IMR-90 (cell line): ENCODE data around the gene DNAJA1. TPM values are rescaled to one million over a fixed set of nuclear protein-coding genes. Genes with fewer than 3 reads are reported as not detected.

Experiments
- ATAC-seq: fragments of 200-7000 bp; cut with Tn5 transposase; 2 replicates; pipeline ENCODE4 v1.9.1; 2020; ENCODE audit warnings: low read depth, mild to moderate bottlenecking, moderate library complexity
- BruUV-seq: library from RNA; stranded (reverse); fragments of 400-500 nt; replicated peaks from 2 replicates; lab custom pipeline; 2021; lab: Mats Ljungman, UMichigan
- CTCF ChIA-PET: fragments of 300-600 bp; formaldehyde crosslinking; extraction: SDS; loops from one replicate; lab custom pipeline; 2021; ENCODE audit warnings: antibody characterized with exemption; lab: Yijun Ruan, JAX
- POLR2A ChIA-PET: fragments of 300-600 bp; sonication (Branson Sonifier 250); formaldehyde crosslinking; loops from one replicate; lab custom pipeline; 2022; ENCODE audit warnings: antibody characterized with exemption; ENCODE audit not compliant: unreplicated experiment; lab: Charles Lee
- DNase-seq: peaks from one replicate; pipeline ENCODE4 v3.0.0; 2013
- H2AFZ ChIP-seq: replicated peaks from 2 replicates; pipeline ENCODE3; 2013; ENCODE audit warnings: low read length, mild to moderate bottlenecking; ENCODE audit not compliant: poor library complexity
- H2AK5ac ChIP-seq: 2 replicates; pipeline ENCODE4 v1.6.1; 2013; ENCODE audit warnings: low read depth, low read length, inconsistent platforms
- H2AK9ac ChIP-seq: replicated peaks from 2 replicates; pipeline ENCODE3; 2013; ENCODE audit warnings: mild to moderate bottlenecking, low read depth, low read length, moderate library complexity; ENCODE audit not compliant: poor library complexity
- H2BK120ac ChIP-seq: 2 replicates; pipeline ENCODE4 v1.6.1; 2013; ENCODE audit warnings: low read depth, low read length, inconsistent platforms
- H2BK15ac ChIP-seq: 3 replicates; pipeline ENCODE4 v1.6.1; 2013; ENCODE audit warnings: low read depth, low read length, inconsistent platforms
- H2BK20ac ChIP-seq: 2 replicates; pipeline ENCODE4 v1.6.1; 2013; ENCODE audit warnings: low read depth, mild to moderate bottlenecking, inconsistent platforms, low read length, moderate library complexity
- H2BK5ac ChIP-seq: 2 replicates; pipeline ENCODE4 v1.6.1; 2013; ENCODE audit warnings: mild to moderate bottlenecking, low read depth, low read length, inconsistent platforms; ENCODE audit not compliant: poor library complexity, severe bottlenecking
- H3K14ac ChIP-seq: replicated peaks from 2 replicates; pipeline ENCODE4 v1.6.1; 2013; ENCODE audit warnings: low read depth, low read length, inconsistent platforms
- H3K18ac ChIP-seq: 2 replicates; pipeline ENCODE4 v1.6.1; 2013; ENCODE audit warnings: low read depth, low read length, control low read depth
- H3K23ac ChIP-seq: 2 replicates; pipeline ENCODE4 v1.6.1; 2013; ENCODE audit warnings: low read depth, low read length, inconsistent platforms
- H3K27ac ChIP-seq: 2 replicates; pipeline ENCODE4 v1.5.1; 2013; ENCODE audit warnings: mild to moderate bottlenecking, control low read depth, low read length; ENCODE audit not compliant: insufficient read depth
- H3K27me3 ChIP-seq: 2 replicates; pipeline ENCODE4 v1.6.1; 2013; ENCODE audit warnings: low read length; ENCODE audit not compliant: control insufficient read depth, insufficient read depth
- H3K36me3 ChIP-seq: 2 replicates; pipeline ENCODE4 v1.6.1; 2013; ENCODE audit warnings: low read length, mixed read lengths; ENCODE audit not compliant: control insufficient read depth, insufficient read depth
- H3K4ac ChIP-seq: 2 replicates; pipeline ENCODE4 v1.6.1; 2013; ENCODE audit warnings: low read depth, low read length, inconsistent platforms
- H3K4me1 ChIP-seq: 2 replicates; pipeline ENCODE4 v1.6.1; 2013; ENCODE audit warnings: low read length, mixed read lengths; ENCODE audit not compliant: control insufficient read depth, insufficient read depth
- H3K4me2 ChIP-seq: 2 replicates; pipeline ENCODE4 v1.6.1; 2013; ENCODE audit warnings: low read depth, mild to moderate bottlenecking, control low read depth, low read length, moderate library complexity
- H3K4me3 ChIP-seq: 2 replicates; pipeline ENCODE4 v1.5.1; 2013; ENCODE audit warnings: low read depth, mild to moderate bottlenecking, control low read depth, low read length, moderate library complexity; ENCODE audit not compliant: insufficient read depth
- H3K56ac ChIP-seq: 2 replicates; pipeline ENCODE4 v1.6.1; 2013; ENCODE audit warnings: low read length, inconsistent platforms; ENCODE audit not compliant: insufficient read depth; ENCODE audit errors: extremely low read depth
- H3K79me1 ChIP-seq, 2 experiments: 2 replicates each; pipeline ENCODE4 v1.6.1; 2013; ENCODE audit warnings: low read length in 2 of 2, inconsistent platforms in 1 of 2, low read depth in 1 of 2
- H3K9ac ChIP-seq: 2 replicates; pipeline ENCODE4 v1.6.1; 2013; ENCODE audit warnings: low read depth, low read length, control low read depth
- H3K9me1 ChIP-seq: 2 replicates; pipeline ENCODE4 v1.6.1; 2013; ENCODE audit warnings: low read length, inconsistent platforms; ENCODE audit not compliant: insufficient read depth
- H3K9me3 ChIP-seq: 2 replicates; pipeline ENCODE4 v1.6.1; 2013; ENCODE audit warnings: low read length; ENCODE audit not compliant: control insufficient read depth, insufficient read depth
- H4K20me1 ChIP-seq: 2 replicates; pipeline ENCODE4 v1.6.1; 2013; ENCODE audit warnings: low read length, inconsistent platforms; ENCODE audit not compliant: insufficient read depth
- H4K5ac ChIP-seq: 2 replicates; pipeline ENCODE4 v1.6.1; 2013; ENCODE audit warnings: mild to moderate bottlenecking, low read depth, low read length, control low read depth
- H4K8ac ChIP-seq, 2 experiments: 2 replicates each; pipeline ENCODE4 v1.6.1; 2013; ENCODE audit warnings: low read depth in 2 of 2, low read length in 2 of 2, control low read depth in 1 of 2, inconsistent platforms in 1 of 2
- H4K91ac ChIP-seq: 2 replicates; pipeline ENCODE4 v1.6.1; 2013; ENCODE audit warnings: low read depth, low read length, inconsistent platforms; ENCODE audit not compliant: insufficient read depth
- CEBPB ChIP-seq: IDR thresholded peaks from 2 replicates; pipeline ENCODE4 v1.6.1; 2012; ENCODE audit warnings: low read depth, low read length, improper control_type of control experiment
- FOS ChIP-seq: fragments of 150-350 bp; IDR thresholded peaks from 2 replicates; pipeline ENCODE4 v1.6.1; 2016; ENCODE audit warnings: low read depth, low read length
- MAZ ChIP-seq: IDR thresholded peaks from 2 replicates; pipeline ENCODE4 v1.6.1; 2012; ENCODE audit warnings: low read depth, mild to moderate bottlenecking, low read length, improper control_type of control experiment, moderate library complexity, borderline replicate concordance
- POLR2A ChIP-seq: IDR thresholded peaks from 2 replicates; pipeline ENCODE4 v1.6.1; 2012; ENCODE audit warnings: mild to moderate bottlenecking, low read depth, low read length
- RAD21 ChIP-seq: IDR thresholded peaks from 2 replicates; pipeline ENCODE4 v1.6.1; 2012; ENCODE audit warnings: low read length, improper control_type of control experiment
- RCOR1 ChIP-seq: IDR thresholded peaks from 2 replicates; pipeline ENCODE4 v1.6.1; 2012; ENCODE audit warnings: mild to moderate bottlenecking, low read length, improper control_type of control experiment; ENCODE audit not compliant: insufficient replicate concordance
- SMC3 ChIP-seq: fragments of 150-350 bp; IDR thresholded peaks from 2 replicates; pipeline ENCODE4 v1.6.1; 2016; ENCODE audit warnings: low read depth, mild to moderate bottlenecking, antibody characterized with exemption, low read length, moderate library complexity
- WGBS, 2 experiments: methylation state at CpG; one replicate each; pipeline versions ENCODE4 v1.1.5 to v1.1.7; 2013; ENCODE audit warnings: missing lambda C conversion rate in 2 of 2; ENCODE audit not compliant: insufficient read length in 1 of 2; ENCODE audit errors: extremely low coverage in 2 of 2; 5-methylcytosine and 5-hydroxymethylcytosine counted together
- dilution Hi-C: fragments of 300-500 bp; cut with HindIII; formaldehyde crosslinking; loops from one replicate; pipeline ENCODE4 v1.14.3; 2018; ENCODE audit warnings: low sequenced_read_pairs; ENCODE audit not compliant: unreplicated experiment
- in situ Hi-C: fragments of 300-500 bp; cut with MboI; formaldehyde crosslinking; loops from 3 replicates; pipeline ENCODE4 v1.14.3; 2019; ENCODE audit warnings: low sequenced_read_pairs, inconsistent platforms, mixed read lengths
- intact Hi-C: fragments of 100-400 bp; cut with micrococcal nuclease; formaldehyde crosslinking; loops from 2 replicates; pipeline ENCODE4 v1.10.0; 2022
- polyA plus RNA-seq, 3 experiments: library from polyadenylated mRNA; depleted of rRNA; stranded (reverse); fragments of >200 nt; gene quantifications; 2 replicates each; pipeline ENCODE4 v1.2.3, GENCODE V29; 2012; ENCODE audit warnings: low replicate concordance in 1 of 3
- total RNA-seq: library from RNA; depleted of rRNA; stranded (reverse); fragments of >200 nt; gene quantifications from 2 replicates; pipeline ENCODE4 v1.2.3, GENCODE V29; 2012
- TF ChIP-seq, protein P1 (sequence below): fragments of 150-350 bp; IDR thresholded peaks from 2 replicates; pipeline ENCODE4 v1.6.1; 2016; ENCODE audit warnings: low read depth, mild to moderate bottlenecking, low read length, moderate library complexity, borderline replicate concordance
- TF ChIP-seq, protein P2 (sequence below): fragments of 150-350 bp; IDR thresholded peaks from 2 replicates; pipeline ENCODE4 v1.6.1; 2017; ENCODE audit warnings: mild to moderate bottlenecking, antibody characterized with exemption, low read length, low read depth

The DNAJA1 gene
- total and polyA plus RNA-seq, 2 of the 4 experiments (the other 2 are of a cell fraction), result 59.5 to 118 TPM

DNA sequence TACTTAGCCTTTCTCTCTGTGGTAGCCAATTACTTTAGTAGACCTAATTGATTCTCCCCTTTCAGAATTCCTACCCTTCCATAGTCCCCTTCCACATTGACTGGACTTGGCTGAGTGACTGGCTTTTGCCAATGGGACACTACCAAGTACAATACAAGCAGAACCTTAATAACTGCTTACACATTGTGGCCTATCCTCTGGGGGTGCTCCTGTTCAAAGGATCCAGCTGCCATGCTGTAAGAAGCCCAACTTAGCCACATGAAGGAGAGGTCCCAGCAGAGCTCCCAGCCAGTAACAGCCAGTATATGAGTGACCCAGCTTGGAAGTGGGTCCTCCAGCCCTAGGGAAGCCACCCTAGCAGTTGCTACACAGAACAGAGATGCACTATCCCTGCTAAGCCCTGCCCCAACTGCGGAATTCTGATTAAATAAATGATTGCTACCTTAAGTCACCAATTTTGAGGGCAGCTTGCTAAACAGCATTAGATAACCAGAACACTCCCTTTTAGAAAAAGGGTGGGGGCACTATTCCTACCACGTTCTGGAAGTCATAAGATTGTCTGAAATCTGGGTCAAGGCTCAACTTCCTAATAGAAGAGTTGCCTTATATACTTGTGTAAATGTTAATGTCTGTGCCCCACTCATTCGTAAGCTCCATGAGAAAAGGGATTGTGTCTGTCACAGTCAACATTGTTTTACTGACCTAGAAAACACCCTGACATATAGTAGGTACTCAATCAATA lies 12.6 kb upstream of the DNAJA1 start:
- Histone ChIP-seq H2BK120ac (no peak overlapping the region), H3K9ac (no peak overlapping the region), H3K79me1 (peaks cover 3 to 12% of the 10 kb centered on the region in 2 experiments), H3K4ac (no peak overlapping the region), H4K91ac (no peak overlapping the region), H4K5ac (no peak overlapping the region), H4K8ac (no peak overlapping the region), H2AK9ac (no peak overlapping the region), H3K9me3 (no peaks in the 10 kb centered on the region), H2AFZ (no peak overlapping the region), H3K4me3 (no peak overlapping the region), H3K56ac (no peak overlapping the region), H2BK5ac (no peak overlapping the region), H3K27ac (no peak overlapping the region), H3K4me1 (no peaks in the 10 kb centered on the region), H2BK20ac (no peak overlapping the region), H3K36me3 (peaks cover 4% of the 10 kb centered on the region; the same call in 1 of the 2 replicates), H3K14ac (no peak overlapping the region), H4K20me1 (no peaks in the 10 kb centered on the region), H2BK15ac (no peak overlapping the region), H3K27me3 (no peaks in the 10 kb centered on the region), H3K23ac (no peak overlapping the region), H2AK5ac (no peak overlapping the region), H3K9me1 (peaks cover 3% of the 10 kb centered on the region; the same call in 1 of the 2 replicates), H3K4me2 (no peak overlapping the region), H3K18ac (no peak overlapping the region)
- BruUV-seq, result no TSS peak
- DNase-seq, result no peak
- WGBS, 2 experiments, result no CpG with 5 or more reads among the region's 3 CpGs
- in situ Hi-C loops, result no loop called here
- CTCF ChIA-PET, result no interaction called here
- ATAC-seq, result no peak
- POLR2A ChIA-PET, result no interaction called here
- no peak for TF ChIP-seq CEBPB
- no peak for TF ChIP-seq MAZ
- TF ChIP-seq RCOR1, result no peak
- TF ChIP-seq, protein P1, sequence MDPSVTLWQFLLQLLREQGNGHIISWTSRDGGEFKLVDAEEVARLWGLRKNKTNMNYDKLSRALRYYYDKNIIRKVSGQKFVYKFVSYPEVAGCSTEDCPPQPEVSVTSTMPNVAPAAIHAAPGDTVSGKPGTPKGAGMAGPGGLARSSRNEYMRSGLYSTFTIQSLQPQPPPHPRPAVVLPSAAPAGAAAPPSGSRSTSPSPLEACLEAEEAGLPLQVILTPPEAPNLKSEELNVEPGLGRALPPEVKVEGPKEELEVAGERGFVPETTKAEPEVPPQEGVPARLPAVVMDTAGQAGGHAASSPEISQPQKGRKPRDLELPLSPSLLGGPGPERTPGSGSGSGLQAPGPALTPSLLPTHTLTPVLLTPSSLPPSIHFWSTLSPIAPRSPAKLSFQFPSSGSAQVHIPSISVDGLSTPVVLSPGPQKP, result no peak
- no peak for TF ChIP-seq SMC3
- no peak for TF ChIP-seq POLR2A
- TF ChIP-seq, protein P2, sequence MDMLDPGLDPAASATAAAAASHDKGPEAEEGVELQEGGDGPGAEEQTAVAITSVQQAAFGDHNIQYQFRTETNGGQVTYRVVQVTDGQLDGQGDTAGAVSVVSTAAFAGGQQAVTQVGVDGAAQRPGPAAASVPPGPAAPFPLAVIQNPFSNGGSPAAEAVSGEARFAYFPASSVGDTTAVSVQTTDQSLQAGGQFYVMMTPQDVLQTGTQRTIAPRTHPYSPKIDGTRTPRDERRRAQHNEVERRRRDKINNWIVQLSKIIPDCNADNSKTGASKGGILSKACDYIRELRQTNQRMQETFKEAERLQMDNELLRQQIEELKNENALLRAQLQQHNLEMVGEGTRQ, result no peak
- TF ChIP-seq RAD21, result no peak
- no peak for TF ChIP-seq FOS
- intact Hi-C loops, result no loop called here
- dilution Hi-C loops, result no loop called here
